ENCODE measurements around the gene RAD21L1.
"Not testable (repeated sequence)": the region's sequence is repeated elsewhere in the genome, so short reads cannot be mapped to it uniquely, and the experiment has no call there.

The RAD21L1 gene

GRCh38 chr20:1199964-1200363 is 25.9 kb upstream of the RAD21L1 start:
- DNase-seq (ENCODE audit: low spot score), result no peak

GRCh38 chr20:1202762-1203504 is 22.9 kb upstream of the RAD21L1 start, which contains the start of gene C20orf202:
TSS of gene C20orf202 (plus strand) at chr20:1203454. CDS start at chr20:1203586, 132 bp downstream.
- DNase-seq (ENCODE audit: low spot score), result no peak

- no peak for DNase-seq (ENCODE audit: low spot score)
These were observed 22.2 kb upstream of the RAD21L1 start for GRCh38 chr20:1203630-1204029.

GRCh38 chr20:1204113-1204512 is 21.7 kb upstream of the RAD21L1 start:
- DNase-seq (ENCODE audit: low spot score), result no peak

GRCh38 chr20:1204576-1204975 is 21.3 kb upstream of the RAD21L1 start:
- no peak for DNase-seq (ENCODE audit: low spot score)

- no peak for DNase-seq (ENCODE audit: low spot score)
These were observed 20.0 kb upstream of the RAD21L1 start for GRCh38 chr20:1205802-1206201.

- DNase-seq (ENCODE audit: low spot score), result no peak
These were observed 19.3 kb upstream of the RAD21L1 start for GRCh38 chr20:1206366-1207148.

- DNase-seq (ENCODE audit: low spot score), result no peak
These were observed 18.5 kb upstream of the RAD21L1 start for GRCh38 chr20:1207293-1207878.

GRCh38 chr20:1209447-1210387 is 16.1 kb upstream of the RAD21L1 start:
- DNase-seq (ENCODE audit: low spot score), result no peak

- no peak for DNase-seq (ENCODE audit: low spot score)
These were observed 15.3 kb upstream of the RAD21L1 start for GRCh38 chr20:1210501-1210900.

GRCh38 chr20:1212023-1212422 is 13.8 kb upstream of the RAD21L1 start:
- no peak for DNase-seq (ENCODE audit: low spot score)

- peak; percentile 54 for DNase-seq (ENCODE audit: low spot score)
These were observed 13.0 kb upstream of the RAD21L1 start for GRCh38 chr20:1212607-1213396.

- no peak for DNase-seq (ENCODE audit: low spot score)
These were observed 11.0 kb upstream of the RAD21L1 start for GRCh38 chr20:1214838-1215261.

GRCh38 chr20:1215386-1216170 is 10.3 kb upstream of the RAD21L1 start:
- DNase-seq (ENCODE audit: low spot score), result no peak

GRCh38 chr20:1216527-1217427 is 9.1 kb upstream of the RAD21L1 start:
- DNase-seq (ENCODE audit: low spot score), result not testable (repeated sequence)

GRCh38 chr20:1222750-1223149 is 3.1 kb upstream of the RAD21L1 start:
- DNase-seq (ENCODE audit: low spot score), result not testable (repeated sequence)

- DNase-seq (ENCODE audit: low spot score), result no peak
These were observed 1.5 kb upstream of the RAD21L1 start for GRCh38 chr20:1224205-1224890.

- DNase-seq (ENCODE audit: low spot score), result no peak
These were observed 521 bp upstream of the RAD21L1 start for GRCh38 chr20:1225263-1225782.

All from germinal center (tissue), 1 donor.